ENCODE data around the gene MAD1L1.

MAD1L1 gene

GRCh38 chr7:2075811-2076210 is 156.9 kb downstream of the MAD1L1 start:
- H3K9ac ChIP-seq (ENCODE audit: low read depth, low read length) = no peak overlapping the region
- no peaks in the 10 kb centered on the region for H3K36me3 ChIP-seq (ENCODE audit: insufficient read depth, low read length)
- H3K4me1 ChIP-seq (ENCODE audit: insufficient read depth, low read length) = no peaks in the 10 kb centered on the region
- H3K9me3 ChIP-seq (ENCODE audit: control insufficient read depth, insufficient read depth, low read length) = no peaks in the 10 kb centered on the region

DNA sequence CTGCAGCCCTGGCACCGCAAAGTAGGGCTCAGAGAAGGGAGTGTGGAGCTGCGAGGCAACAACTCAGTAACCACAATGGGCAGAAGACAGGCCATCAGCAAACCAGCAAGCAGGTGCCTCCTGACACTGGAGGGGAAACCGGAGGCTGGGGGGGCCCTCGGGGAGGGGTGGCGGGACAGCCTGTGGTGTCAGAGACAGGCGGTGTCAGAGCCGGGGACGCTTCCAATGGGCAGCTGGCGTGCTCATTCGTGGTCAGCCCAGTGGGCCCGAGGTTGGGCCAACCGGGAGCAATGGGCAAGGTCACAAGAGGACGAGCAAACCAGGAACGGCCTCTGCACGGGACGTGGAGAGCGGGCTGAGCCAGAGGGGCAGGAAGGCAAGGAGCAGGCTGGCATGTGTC is 158.1 kb downstream of the MAD1L1 start:
- Histone ChIP-seq H3K9me3 (ENCODE audit: control insufficient read depth, insufficient read depth, low read length) (no peaks in the 10 kb centered on the region), H3K36me3 (ENCODE audit: insufficient read depth, low read length) (no peaks in the 10 kb centered on the region), H3K4me1 (ENCODE audit: insufficient read depth, low read length) (no peaks in the 10 kb centered on the region), H3K9ac (ENCODE audit: low read depth, low read length) (no peak overlapping the region)

- no peaks in the 10 kb centered on the region for H3K9me3 ChIP-seq (ENCODE audit: control insufficient read depth, insufficient read depth, low read length)
- no peaks in the 10 kb centered on the region for H3K4me1 ChIP-seq (ENCODE audit: insufficient read depth, low read length)
- no peaks in the 10 kb centered on the region for H3K36me3 ChIP-seq (ENCODE audit: insufficient read depth, low read length)
- H3K9ac ChIP-seq (ENCODE audit: low read depth, low read length) = no peak overlapping the region
These were observed 159.9 kb downstream of the MAD1L1 start for GRCh38 chr7:2072798-2073197.

DNA sequence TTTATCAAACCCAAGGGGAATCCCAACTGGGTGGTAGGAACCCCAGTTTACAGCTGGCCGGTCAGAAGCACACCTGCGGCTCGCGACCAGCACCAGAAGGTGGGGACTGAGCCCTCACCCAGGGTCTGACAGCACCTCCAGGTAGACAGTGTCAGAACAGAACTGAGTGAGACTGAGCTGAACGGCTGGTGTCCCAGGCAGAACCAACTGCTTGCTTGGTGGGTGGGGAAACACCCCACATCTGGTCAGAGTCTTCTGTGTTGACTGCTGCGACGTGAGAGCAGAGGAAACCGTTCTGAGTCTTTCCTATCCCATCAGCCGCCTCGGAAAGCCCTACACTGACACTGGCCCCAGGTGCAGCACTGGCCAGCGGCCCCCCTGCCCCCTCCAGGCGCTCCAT is 160.7 kb downstream of the MAD1L1 start:
- no peaks in the 10 kb centered on the region for H3K36me3 ChIP-seq (ENCODE audit: insufficient read depth, low read length)
- no peaks in the 10 kb centered on the region for H3K9me3 ChIP-seq (ENCODE audit: control insufficient read depth, insufficient read depth, low read length)
- H3K4me1 ChIP-seq (ENCODE audit: insufficient read depth, low read length) = no peaks in the 10 kb centered on the region
- no peak overlapping the region for H3K9ac ChIP-seq (ENCODE audit: low read depth, low read length)

- Histone ChIP-seq H3K4me1 (ENCODE audit: insufficient read depth, low read length) (no peaks in the 10 kb centered on the region), H3K9me3 (ENCODE audit: control insufficient read depth, insufficient read depth, low read length) (no peaks in the 10 kb centered on the region), H3K36me3 (ENCODE audit: insufficient read depth, low read length) (no peaks in the 10 kb centered on the region), H3K9ac (ENCODE audit: low read depth, low read length) (no peak overlapping the region)
These were observed 161.5 kb downstream of the MAD1L1 start for GRCh38 chr7:2071133-2071832.

GRCh38 chr7:2070151-2070763 is 162.5 kb downstream of the MAD1L1 start:
- Histone ChIP-seq H3K9ac (ENCODE audit: low read depth, low read length) (no peak overlapping the region), H3K36me3 (ENCODE audit: insufficient read depth, low read length) (no peaks in the 10 kb centered on the region), H3K4me1 (ENCODE audit: insufficient read depth, low read length) (no peaks in the 10 kb centered on the region), H3K9me3 (ENCODE audit: control insufficient read depth, insufficient read depth, low read length) (no peaks in the 10 kb centered on the region)

DNA sequence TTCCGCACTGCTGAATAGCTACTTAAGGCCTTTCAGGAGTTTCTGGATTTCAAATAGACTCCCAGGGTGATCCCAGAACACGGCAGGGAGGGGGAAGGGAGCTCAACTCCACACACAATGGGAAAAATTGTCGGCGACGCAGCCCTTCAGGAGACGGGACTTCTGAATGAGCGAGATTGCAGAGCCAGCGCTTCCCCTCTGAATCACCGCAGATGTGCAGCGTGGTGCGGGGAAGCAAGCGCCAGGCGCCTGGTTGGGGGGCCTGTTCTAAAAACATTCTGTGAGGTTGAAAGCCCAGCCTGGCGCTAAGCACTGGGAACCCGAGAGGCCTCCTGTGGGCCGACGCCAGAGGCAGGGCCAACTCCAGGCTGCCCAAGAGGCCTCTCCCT is 163.3 kb downstream of the MAD1L1 start:
- Histone ChIP-seq H3K4me1 (ENCODE audit: insufficient read depth, low read length) (no peaks in the 10 kb centered on the region), H3K9me3 (ENCODE audit: control insufficient read depth, insufficient read depth, low read length) (no peaks in the 10 kb centered on the region), H3K36me3 (ENCODE audit: insufficient read depth, low read length) (no peaks in the 10 kb centered on the region), H3K9ac (ENCODE audit: low read depth, low read length) (no peak overlapping the region)

GRCh38 chr7:2068693-2069471 is 163.9 kb downstream of the MAD1L1 start:
- Histone ChIP-seq H3K9me3 (ENCODE audit: control insufficient read depth, insufficient read depth, low read length) (no peaks in the 10 kb centered on the region), H3K9ac (ENCODE audit: low read depth, low read length) (no peak overlapping the region), H3K4me1 (ENCODE audit: insufficient read depth, low read length) (no peaks in the 10 kb centered on the region), H3K36me3 (ENCODE audit: insufficient read depth, low read length) (no peaks in the 10 kb centered on the region)

- Histone ChIP-seq H3K9ac (ENCODE audit: low read depth, low read length) (no peak overlapping the region), H3K9me3 (ENCODE audit: control insufficient read depth, insufficient read depth, low read length) (no peaks in the 10 kb centered on the region), H3K4me1 (ENCODE audit: insufficient read depth, low read length) (no peaks in the 10 kb centered on the region), H3K36me3 (ENCODE audit: insufficient read depth, low read length) (no peaks in the 10 kb centered on the region)
These were observed 166.4 kb downstream of the MAD1L1 start for GRCh38 chr7:2066251-2066919.

- Histone ChIP-seq H3K36me3 (ENCODE audit: insufficient read depth, low read length) (no peaks in the 10 kb centered on the region), H3K4me1 (ENCODE audit: insufficient read depth, low read length) (no peaks in the 10 kb centered on the region), H3K9me3 (ENCODE audit: control insufficient read depth, insufficient read depth, low read length) (no peaks in the 10 kb centered on the region), H3K9ac (ENCODE audit: low read depth, low read length) (no peak overlapping the region)
These were observed 167.2 kb downstream of the MAD1L1 start for GRCh38 chr7:2065528-2065927.

DNA sequence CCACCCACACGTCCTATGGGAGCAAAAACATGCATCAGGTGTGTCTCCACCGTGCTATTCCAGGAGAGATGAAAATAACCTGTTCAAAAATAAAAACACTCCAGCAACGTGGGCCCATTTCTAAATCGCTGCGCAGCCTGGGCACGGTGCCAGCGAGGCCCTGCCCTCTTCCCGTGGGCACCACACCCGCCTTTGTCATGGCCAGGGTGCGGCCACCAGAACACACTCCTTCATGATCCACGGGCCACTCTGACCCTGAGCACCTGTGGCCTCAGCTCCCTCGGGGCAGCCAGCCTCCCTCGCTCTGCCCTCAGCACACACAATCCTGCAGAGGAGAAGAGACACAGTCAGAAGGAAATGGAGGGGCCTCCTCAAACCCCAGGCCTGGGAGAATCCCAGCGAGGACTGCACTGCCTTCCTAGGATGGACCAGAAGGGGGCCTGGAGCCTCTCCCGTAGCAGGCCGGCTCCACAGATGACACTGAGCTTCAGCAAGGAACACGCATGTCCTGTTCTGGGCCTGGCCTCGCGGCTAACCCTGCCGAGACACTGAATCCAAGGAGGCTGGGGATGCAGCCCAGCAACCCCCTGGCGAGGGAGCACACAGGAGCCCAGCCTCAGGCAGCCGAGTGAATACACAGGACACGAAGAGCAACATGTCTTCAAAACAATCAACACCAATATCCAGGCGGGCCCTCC is 169.0 kb downstream of the MAD1L1 start:
- no peaks in the 10 kb centered on the region for H3K4me1 ChIP-seq (ENCODE audit: insufficient read depth, low read length)
- no peak overlapping the region for H3K9ac ChIP-seq (ENCODE audit: low read depth, low read length)
- no peaks in the 10 kb centered on the region for H3K36me3 ChIP-seq (ENCODE audit: insufficient read depth, low read length)
- H3K9me3 ChIP-seq (ENCODE audit: control insufficient read depth, insufficient read depth, low read length) = no peaks in the 10 kb centered on the region

DNA sequence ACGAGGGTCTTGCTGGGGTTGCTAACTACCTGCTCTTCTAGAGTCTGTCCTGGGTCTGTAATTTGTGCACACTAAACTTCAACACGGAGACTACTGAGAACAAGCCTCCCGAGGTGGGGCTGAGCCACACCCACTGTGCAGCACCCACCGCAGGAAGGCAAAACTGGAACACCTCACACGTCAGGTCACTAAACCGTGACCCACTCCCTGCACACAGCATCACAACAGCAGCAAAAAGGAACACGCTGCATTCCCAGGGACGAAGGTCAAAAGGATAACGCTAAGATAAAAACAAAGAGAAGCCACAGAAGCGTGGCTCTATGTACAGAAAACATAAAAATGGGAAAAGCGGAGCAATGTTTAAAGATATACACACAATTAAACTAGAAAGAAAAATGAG is 170.1 kb downstream of the MAD1L1 start:
- Histone ChIP-seq H3K9me3 (ENCODE audit: control insufficient read depth, insufficient read depth, low read length) (no peaks in the 10 kb centered on the region), H3K4me1 (ENCODE audit: insufficient read depth, low read length) (no peaks in the 10 kb centered on the region), H3K9ac (ENCODE audit: low read depth, low read length) (no peak overlapping the region), H3K36me3 (ENCODE audit: insufficient read depth, low read length) (no peaks in the 10 kb centered on the region)

DNA sequence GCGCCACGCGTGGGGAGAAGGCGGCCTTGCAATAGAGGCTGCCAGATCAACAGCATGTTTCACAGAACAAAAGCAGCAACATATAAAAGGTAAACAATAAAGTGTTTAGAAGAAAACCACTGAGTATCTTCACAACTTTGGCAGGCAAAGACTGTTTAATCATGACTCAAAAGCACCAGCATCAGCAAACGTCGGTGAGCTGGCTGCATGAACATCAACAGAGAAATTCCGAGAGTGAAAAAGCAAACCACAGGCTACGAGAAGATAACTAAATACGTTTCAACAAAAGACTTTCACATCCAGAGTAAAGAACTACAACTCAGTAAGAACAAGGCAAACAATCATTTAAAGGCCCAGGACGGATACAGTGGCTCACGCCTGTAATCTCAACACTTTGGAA is 172.0 kb downstream of the MAD1L1 start:
- Histone ChIP-seq H3K4me1 (ENCODE audit: insufficient read depth, low read length) (no peaks in the 10 kb centered on the region), H3K9ac (ENCODE audit: low read depth, low read length) (no peak overlapping the region), H3K36me3 (ENCODE audit: insufficient read depth, low read length) (no peaks in the 10 kb centered on the region), H3K9me3 (ENCODE audit: control insufficient read depth, insufficient read depth, low read length) (no peaks in the 10 kb centered on the region)

Data from ES-I3 (cell line).